ENCODE results near the gene OR4B1.

OR4B1 gene

GRCh38 chr11:48216510-48216909 lies at the start of gene OR4B1:
OR4B1 (plus strand) TSS chr11:48216810; CDS start chr11:48216810, 0 bp downstream.
- no peaks in the 10 kb centered on the region for H3K4me1 ChIP-seq (ENCODE audit: insufficient read depth, poor library complexity, severe bottlenecking)
- TF ChIP-seq CTCF (IDR thresholded peaks at IDR 0.05; ENCODE audit: poor library complexity, severe bottlenecking), result no peak
- no peak within 1 kb of the TSS for H3K4me3 ChIP-seq (ENCODE audit: severe bottlenecking)
- ATAC-seq (ENCODE audit: low read depth) (no peak), DNase-seq (ENCODE audit: low spot score) (no peak)
- no peak within 1 kb of the TSS for H3K27ac ChIP-seq (ENCODE audit: poor library complexity, severe bottlenecking)
- no peaks in the 10 kb centered on the region for H3K27me3 ChIP-seq (ENCODE audit: insufficient read depth, poor library complexity, severe bottlenecking)
- no peaks in the 10 kb centered on the region for H3K9me3 ChIP-seq (ENCODE audit: severe bottlenecking)
- no peaks in the 10 kb centered on the region for H3K36me3 ChIP-seq (ENCODE audit: low read depth)

GRCh38 chr11:48167380-48167779 lies 49.2 kb upstream of the OR4B1 start:
- no peak for TF ChIP-seq CTCF (IDR thresholded peaks at IDR 0.05; ENCODE audit: poor library complexity, severe bottlenecking)
- DNase-seq (ENCODE audit: low spot score) (no peak), ATAC-seq (ENCODE audit: low read depth) (no peak)
- Histone ChIP-seq H3K4me3 (ENCODE audit: severe bottlenecking) (no peak overlapping the region), H3K4me1 (ENCODE audit: insufficient read depth, poor library complexity, severe bottlenecking) (no peaks in the 10 kb centered on the region), H3K9me3 (ENCODE audit: severe bottlenecking) (no peaks in the 10 kb centered on the region), H3K27me3 (ENCODE audit: insufficient read depth, poor library complexity, severe bottlenecking) (no peaks in the 10 kb centered on the region), H3K36me3 (ENCODE audit: low read depth) (no peaks in the 10 kb centered on the region), H3K27ac (ENCODE audit: poor library complexity, severe bottlenecking) (no peak overlapping the region)

GRCh38 chr11:48168815-48169214 lies 47.8 kb upstream of the OR4B1 start:
- no peaks in the 10 kb centered on the region for H3K27me3 ChIP-seq (ENCODE audit: insufficient read depth, poor library complexity, severe bottlenecking)
- TF ChIP-seq CTCF (IDR thresholded peaks at IDR 0.05; ENCODE audit: poor library complexity, severe bottlenecking), result no peak
- ATAC-seq (ENCODE audit: low read depth), result no peak
- H3K27ac ChIP-seq (ENCODE audit: poor library complexity, severe bottlenecking), result no peak overlapping the region
- DNase-seq (ENCODE audit: low spot score), result no peak
- no peaks in the 10 kb centered on the region for H3K9me3 ChIP-seq (ENCODE audit: severe bottlenecking)
- H3K4me3 ChIP-seq (ENCODE audit: severe bottlenecking), result no peak overlapping the region
- H3K36me3 ChIP-seq (ENCODE audit: low read depth), result no peaks in the 10 kb centered on the region
- no peaks in the 10 kb centered on the region for H3K4me1 ChIP-seq (ENCODE audit: insufficient read depth, poor library complexity, severe bottlenecking)

- H3K9me3 ChIP-seq (ENCODE audit: severe bottlenecking), result no peaks in the 10 kb centered on the region
- no peak overlapping the region for H3K27ac ChIP-seq (ENCODE audit: poor library complexity, severe bottlenecking)
- no peak overlapping the region for H3K4me3 ChIP-seq (ENCODE audit: severe bottlenecking)
- no peaks in the 10 kb centered on the region for H3K36me3 ChIP-seq (ENCODE audit: low read depth)
- no peaks in the 10 kb centered on the region for H3K4me1 ChIP-seq (ENCODE audit: insufficient read depth, poor library complexity, severe bottlenecking)
- no peaks in the 10 kb centered on the region for H3K27me3 ChIP-seq (ENCODE audit: insufficient read depth, poor library complexity, severe bottlenecking)
- ATAC-seq (ENCODE audit: low read depth), result no peak
- no peak for TF ChIP-seq CTCF (IDR thresholded peaks at IDR 0.05; ENCODE audit: poor library complexity, severe bottlenecking)
- no peak for DNase-seq (ENCODE audit: low spot score)
Measured at GRCh38 chr11:48169259-48169658, 47.4 kb upstream of the OR4B1 start.

- H3K27me3 ChIP-seq (ENCODE audit: insufficient read depth, poor library complexity, severe bottlenecking), result no peaks in the 10 kb centered on the region
- TF ChIP-seq CTCF (IDR thresholded peaks at IDR 0.05; ENCODE audit: poor library complexity, severe bottlenecking), result no peak
- H3K36me3 ChIP-seq (ENCODE audit: low read depth), result no peaks in the 10 kb centered on the region
- no peaks in the 10 kb centered on the region for H3K9me3 ChIP-seq (ENCODE audit: severe bottlenecking)
- ATAC-seq (ENCODE audit: low read depth) (no peak), DNase-seq (ENCODE audit: low spot score) (no peak)
- H3K27ac ChIP-seq (ENCODE audit: poor library complexity, severe bottlenecking), result no peak overlapping the region
- H3K4me1 ChIP-seq (ENCODE audit: insufficient read depth, poor library complexity, severe bottlenecking), result no peaks in the 10 kb centered on the region
- no peak overlapping the region for H3K4me3 ChIP-seq (ENCODE audit: severe bottlenecking)
Measured at GRCh38 chr11:48169717-48170116, 46.9 kb upstream of the OR4B1 start.

Data from RWPE2 (cell line).